GM04504 (cell line): ENCODE results near the gene PRLR.

Experiments
- DNase-seq: peaks from one replicate; pipeline ENCODE4 v3.0.0-alpha.2; 2012; ENCODE audit warnings: low read depth

Gene PRLR

DNA sequence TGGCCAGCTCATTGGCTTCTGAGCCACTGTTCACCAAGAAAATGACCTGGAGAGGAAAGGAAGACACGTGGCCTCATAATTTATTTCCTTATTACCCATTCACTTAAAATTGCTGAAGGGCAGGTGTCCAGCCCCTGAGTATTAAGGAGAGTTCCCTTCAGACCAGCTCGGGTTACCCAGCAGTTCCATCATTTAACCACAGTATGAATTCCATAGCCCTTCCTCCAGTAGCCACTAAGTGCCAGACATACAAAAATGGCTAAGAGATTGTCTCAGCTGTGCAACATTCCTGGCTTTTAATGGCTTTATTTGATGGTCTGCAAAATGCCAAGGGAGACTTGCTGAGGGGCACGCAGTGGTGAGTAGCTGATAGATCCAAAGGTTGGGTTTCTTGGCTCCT, 195.0 kb downstream of the PRLR start:
- no peak for DNase-seq

- DNase-seq: no peak
Observed at GRCh38 chr5:35032356-35032755, 197.9 kb downstream of the PRLR start.

- DNase-seq: peak; percentile 56
Observed at GRCh38 chr5:35031276-35031675, 199.0 kb downstream of the PRLR start.

GRCh38 chr5:35030426-35031100, 199.7 kb downstream of the PRLR start:
- no peak for DNase-seq

DNA sequence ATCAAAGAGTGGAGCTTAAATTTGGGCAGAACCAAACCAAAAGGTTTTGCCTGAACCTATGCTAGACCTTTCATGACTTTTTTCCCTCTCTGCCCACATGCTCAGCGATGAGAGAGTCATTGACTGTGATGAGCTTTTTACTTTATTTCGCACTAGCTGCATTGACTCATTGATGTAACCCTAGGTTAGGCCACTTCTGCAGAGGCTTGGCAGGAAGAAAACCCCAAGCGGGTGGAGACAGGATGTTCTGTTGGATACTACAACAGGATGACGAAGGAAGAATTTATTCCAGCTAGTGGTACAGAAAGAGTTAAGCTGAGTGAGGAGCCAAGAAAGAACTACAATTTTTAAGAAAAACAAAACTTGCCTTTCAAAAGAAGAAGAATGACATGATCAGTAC, 201.0 kb downstream of the PRLR start:
- DNase-seq: peak; percentile 59

- no peak for DNase-seq
Observed at GRCh38 chr5:35026941-35027340, 203.3 kb downstream of the PRLR start.

DNA sequence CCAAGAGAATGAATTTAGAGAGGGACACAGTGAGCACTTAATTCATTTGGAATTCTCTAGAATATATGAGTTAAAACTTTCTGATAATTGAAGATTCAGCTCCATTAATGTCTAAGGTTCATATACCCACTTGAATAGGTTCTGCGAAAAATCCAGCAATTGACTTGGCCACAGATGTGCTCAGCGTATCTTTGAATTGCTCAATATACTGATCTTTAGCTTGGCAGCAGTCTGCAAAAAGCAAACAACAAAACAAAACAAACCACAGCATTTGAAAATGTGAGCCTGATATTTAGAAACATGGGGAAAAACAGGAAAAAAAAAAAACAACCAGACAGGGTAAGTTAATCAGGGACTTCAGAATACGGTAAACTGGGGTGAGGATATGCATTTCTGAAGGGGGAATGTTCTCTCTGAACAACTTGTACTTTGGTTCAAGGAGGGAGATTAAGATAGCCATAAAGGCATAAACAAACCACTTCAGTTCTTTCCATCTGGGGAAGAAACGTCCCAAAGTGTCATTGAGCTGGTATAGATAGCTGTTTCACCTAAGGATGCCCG, 203.9 kb downstream of the PRLR start:
- DNase-seq: no peak

DNA sequence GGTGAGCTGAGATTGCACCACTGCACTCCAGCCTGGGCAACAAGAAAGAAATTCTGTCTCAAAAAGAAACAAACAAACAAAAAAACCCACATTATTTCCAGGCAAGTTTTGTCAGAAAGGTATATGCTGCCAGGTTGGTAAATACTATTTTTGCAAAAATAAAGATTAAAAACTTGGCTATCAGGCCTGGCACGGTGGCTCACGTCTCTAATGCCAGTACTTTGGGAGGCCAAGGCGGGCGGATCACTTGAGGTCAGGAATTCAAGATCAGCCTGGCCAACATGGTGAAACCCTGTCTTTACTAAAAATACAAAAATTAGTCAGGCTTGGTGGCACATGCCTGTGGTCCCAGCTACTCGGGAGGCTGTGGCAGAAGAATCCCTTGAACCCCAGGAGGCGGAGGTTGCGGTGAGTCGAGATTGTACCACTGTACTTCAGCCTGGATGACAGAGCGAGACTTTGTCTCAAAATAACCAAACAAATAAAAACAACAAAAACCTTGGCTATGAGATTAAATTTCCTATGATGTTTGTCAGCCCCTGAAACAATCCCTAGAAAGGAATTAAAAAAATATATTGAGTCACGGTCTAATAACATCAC, 205.3 kb downstream of the PRLR start:
- no peak for DNase-seq

GRCh38 chr5:35023391-35024178, 206.7 kb downstream of the PRLR start:
- no peak for DNase-seq

GRCh38 chr5:35016174-35017051, 213.9 kb downstream of the PRLR start:
- no peak for DNase-seq

DNA sequence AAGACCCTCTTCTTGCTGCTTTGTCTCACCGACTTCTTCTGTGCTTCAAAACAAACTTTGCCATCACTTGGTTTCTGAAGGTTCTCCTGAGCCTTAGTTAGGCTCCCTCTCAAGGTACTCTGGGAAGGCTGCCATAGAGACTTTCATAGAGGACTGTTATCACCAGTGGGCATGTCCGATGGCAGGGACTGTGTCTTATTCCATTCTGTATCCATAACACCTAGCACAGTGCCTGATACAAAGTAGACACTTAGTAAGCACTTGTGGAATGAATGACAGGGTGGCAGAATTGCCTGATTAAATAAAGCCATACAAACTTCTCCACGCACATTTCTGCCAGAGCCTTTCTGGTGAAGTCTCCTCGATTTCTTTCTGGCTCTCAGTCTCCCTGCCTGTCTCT, 215.2 kb downstream of the PRLR start:
- DNase-seq: no peak

DNA sequence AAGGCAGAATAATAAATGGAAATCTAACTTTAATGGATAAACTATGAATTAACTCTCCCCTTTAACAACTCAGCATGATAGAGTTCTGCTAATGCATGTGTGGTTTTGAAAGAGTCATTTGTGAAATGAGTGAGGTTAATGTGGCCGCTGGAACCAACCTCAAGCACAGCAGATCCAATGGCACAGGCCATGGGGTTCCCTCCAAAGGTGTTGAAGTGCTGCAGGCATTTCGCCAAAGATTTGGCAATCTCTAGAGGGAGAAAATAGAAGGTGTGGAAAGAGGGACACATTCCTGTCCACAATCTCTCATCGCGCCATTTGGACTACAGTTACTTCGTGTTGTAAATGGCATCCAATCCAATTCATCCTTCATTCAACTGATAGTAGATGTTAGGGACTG, 217.5 kb downstream of the PRLR start:
- no peak for DNase-seq

- DNase-seq: no peak
Observed at GRCh38 chr5:35012365-35012764, 217.9 kb downstream of the PRLR start.

DNA sequence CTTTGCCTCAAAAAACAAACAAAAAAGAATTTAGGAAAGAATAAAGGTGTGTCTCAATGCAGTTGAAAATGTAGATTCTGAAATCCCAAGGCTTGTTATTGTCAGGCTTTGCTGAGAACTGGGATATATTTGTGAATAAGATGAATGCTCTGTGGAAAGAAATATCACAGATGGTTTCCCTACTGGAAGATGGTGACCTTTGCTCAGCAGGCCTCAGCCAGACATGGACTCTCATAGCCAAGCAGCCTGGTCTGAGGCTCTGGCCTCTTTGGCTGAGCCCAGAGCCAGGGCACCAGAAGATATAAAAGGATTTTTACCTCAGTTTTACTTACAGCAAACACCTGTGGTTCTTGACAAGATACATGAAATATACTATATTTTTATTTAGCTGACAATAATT, 219.6 kb downstream of the PRLR start:
- no peak for DNase-seq

GRCh38 chr5:35009657-35010056, 220.6 kb downstream of the PRLR start:
- DNase-seq: no peak

DNA sequence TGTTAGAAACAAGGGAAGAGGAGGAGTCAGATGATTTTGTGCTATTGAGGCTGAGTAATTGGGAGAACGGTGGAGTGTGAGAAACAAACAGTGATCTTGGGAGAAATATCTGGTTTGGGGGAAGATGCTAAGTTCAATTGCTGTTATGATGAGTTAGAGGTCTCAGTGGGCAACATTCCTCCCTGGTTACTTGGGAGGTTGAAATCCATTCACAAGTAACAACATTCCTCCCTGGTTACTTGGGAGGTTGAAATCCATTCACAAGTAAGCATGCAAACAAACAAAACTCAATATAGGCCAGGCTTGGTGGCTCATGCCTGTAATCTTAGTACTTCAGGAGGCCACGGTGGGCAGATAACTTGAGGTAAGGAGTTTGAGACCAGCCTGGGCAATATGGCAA, 221.3 kb downstream of the PRLR start:
- no peak for DNase-seq

DNA sequence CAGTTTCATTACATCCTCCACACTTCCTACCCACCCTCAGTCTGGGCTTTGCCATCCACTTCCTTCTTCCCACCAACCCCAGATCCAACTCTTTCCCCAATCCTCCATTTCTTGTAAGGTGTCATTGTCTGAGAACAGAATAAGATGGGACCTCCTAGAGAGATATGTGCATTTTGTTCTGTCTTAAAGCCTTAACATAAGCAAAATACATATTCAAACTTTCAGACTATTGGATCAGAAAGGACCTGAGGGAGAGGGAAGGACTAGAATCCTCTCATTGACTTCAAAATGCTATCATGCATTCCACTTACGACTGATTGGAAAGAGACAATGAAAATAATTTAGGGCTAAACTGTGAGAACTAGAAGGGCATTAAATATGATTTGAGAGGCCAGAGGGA, 225.5 kb downstream of the PRLR start:
- no peak for DNase-seq

GRCh38 chr5:35004200-35004599, 226.1 kb downstream of the PRLR start:
- DNase-seq: no peak

GRCh38 chr5:35003018-35003957, 227.0 kb downstream of the PRLR start:
- DNase-seq: no peak

DNA sequence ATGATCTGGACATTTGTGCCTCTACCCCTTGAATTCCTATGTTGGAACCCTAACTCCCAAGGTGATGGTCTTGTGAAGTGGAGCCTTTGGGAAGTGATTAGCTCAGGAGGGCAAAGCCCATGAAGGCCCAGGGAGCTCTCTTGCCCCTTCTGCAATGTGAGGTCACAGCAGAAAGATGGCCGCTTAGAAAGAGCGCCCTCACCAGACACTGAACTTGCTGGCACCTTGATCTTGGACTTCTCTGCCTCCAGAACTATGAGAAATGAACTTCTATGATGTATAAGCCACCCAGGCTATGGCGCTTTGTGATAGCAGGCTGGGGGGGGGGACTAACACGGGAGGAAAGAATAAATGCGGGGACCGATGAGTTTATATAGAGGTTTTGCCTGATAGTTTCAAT, 227.8 kb downstream of the PRLR start:
- DNase-seq: no peak

GRCh38 chr5:35001842-35002241, 228.4 kb downstream of the PRLR start:
- no peak for DNase-seq
